Body of pancreas (tissue), 4 donors: Measurements from ENCODE around the gene NTRK2. TPM values are rescaled to one million over a fixed set of nuclear protein-coding genes. Genes with fewer than 3 reads are reported as not detected.

Experiments
- ATAC-seq: fragments of 150-250 bp; one replicate; pipeline ENCODE4 v1.9.1; 2016
- DNase-seq, 4 donors: peaks; one replicate each; pipeline ENCODE4 v3.0.0-alpha.2; 2019
- H3K27ac ChIP-seq, 4 donors: fragments of 200-600 bp; sonication (generic); 1 replicate in 3 of 4; 2 replicates in 1 of 4; pipeline versions ENCODE4 v1.5.1 to v1.6.1; 2016 to 2019; ENCODE audit warnings: mild to moderate bottlenecking in 1 of 4, mixed read lengths in 1 of 4, moderate library complexity in 1 of 4
- H3K27me3 ChIP-seq, 2 donors: fragments of 200-600 bp; sonication (generic); one replicate each; pipeline ENCODE4 v1.6.0; 2016; ENCODE audit warnings: mild to moderate bottlenecking in 1 of 2
- H3K36me3 ChIP-seq, 2 donors: fragments of 200-600 bp; sonication (generic); replicated peaks in 1 of 2; 2 replicates each; pipeline ENCODE4 v1.5.1; 2016; ENCODE audit warnings: low read depth in 2 of 2; ENCODE audit not compliant: insufficient read depth in 1 of 2
- H3K4me1 ChIP-seq: fragments of 200-600 bp; sonication (generic); one replicate; pipeline ENCODE4 v1.6.0; 2016
- H3K4me3 ChIP-seq, 2 donors: fragments of 200-600 bp; sonication (generic); 1 replicate in 1 of 2; 2 replicates in 1 of 2; pipeline ENCODE4 v1.5.1; 2016 to 2019
- H3K9me3 ChIP-seq, 3 donors: fragments of 200-600 bp; sonication (generic); 1 replicate in 2 of 3; 2 replicates in 1 of 3; pipeline ENCODE4 v1.5.1; 2016
- POLR2A ChIP-seq, 3 donors: fragments of 450-650 bp; IDR thresholded peaks; one replicate each; pipeline ENCODE4 v1.6.1; 2016; ENCODE audit warnings: antibody characterized with exemption in 3 of 3, mild to moderate bottlenecking in 2 of 3
- WGBS, 2 donors: methylation state at CpG; one replicate each; pipeline ENCODE4 v1.1.5; 2017; 5-methylcytosine and 5-hydroxymethylcytosine counted together
- intact Hi-C: fragments of 100-400 bp; cut with DNase I; formaldehyde crosslinking; loops from one replicate; pipeline ENCODE4 v1.15.1; 2023
- total RNA-seq, 2 donors: library from RNA; depleted of rRNA; stranded (reverse); fragments of >200 nt; gene quantifications; one replicate each; pipeline ENCODE4 v1.1.0, GENCODE V29; 2016
- TF ChIP-seq, protein P1 (sequence below), 7 experiments: fragments of 450-650 bp in 4 of 7; fragments of 200-600 bp in 3 of 7; sonication (generic) in 3 of 7; IDR thresholded peaks; one replicate each; pipeline ENCODE4 v1.5.1; 2016 to 2019; ENCODE audit warnings: antibody characterized with exemption in 7 of 7

Gene NTRK2
- total RNA-seq, 2 donors from 2014 or later = 20.5 to 37.9 TPM

DNA sequence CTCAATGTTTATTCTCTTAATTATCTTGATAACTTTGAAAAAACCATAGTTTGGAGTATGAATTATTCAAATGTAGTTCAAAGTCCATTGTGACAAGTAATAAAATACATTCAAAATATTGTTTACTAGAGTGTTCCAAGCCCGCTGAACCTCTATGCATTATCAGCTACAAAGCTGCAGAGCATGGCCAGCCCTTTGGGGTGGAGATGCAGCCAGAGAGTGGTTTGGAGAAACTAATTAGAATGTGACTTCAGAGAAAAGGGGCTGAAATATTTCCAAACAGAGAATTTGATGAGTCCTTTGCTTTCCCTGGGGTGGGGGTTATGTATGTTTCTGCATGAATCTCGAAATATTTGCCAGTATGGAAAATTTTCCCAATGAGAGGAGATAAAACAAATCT, 211.3 kb downstream of the NTRK2 start:
- H3K36me3 ChIP-seq = no peaks in the 10 kb centered on the region
- no peak overlapping the region for H3K27ac ChIP-seq
- no peaks in the 10 kb centered on the region for H3K27me3 ChIP-seq
- ATAC-seq = no peak
- TF ChIP-seq POLR2A (IDR thresholded peaks at IDR 0.05) = no peak
- TF ChIP-seq, protein P1, sequence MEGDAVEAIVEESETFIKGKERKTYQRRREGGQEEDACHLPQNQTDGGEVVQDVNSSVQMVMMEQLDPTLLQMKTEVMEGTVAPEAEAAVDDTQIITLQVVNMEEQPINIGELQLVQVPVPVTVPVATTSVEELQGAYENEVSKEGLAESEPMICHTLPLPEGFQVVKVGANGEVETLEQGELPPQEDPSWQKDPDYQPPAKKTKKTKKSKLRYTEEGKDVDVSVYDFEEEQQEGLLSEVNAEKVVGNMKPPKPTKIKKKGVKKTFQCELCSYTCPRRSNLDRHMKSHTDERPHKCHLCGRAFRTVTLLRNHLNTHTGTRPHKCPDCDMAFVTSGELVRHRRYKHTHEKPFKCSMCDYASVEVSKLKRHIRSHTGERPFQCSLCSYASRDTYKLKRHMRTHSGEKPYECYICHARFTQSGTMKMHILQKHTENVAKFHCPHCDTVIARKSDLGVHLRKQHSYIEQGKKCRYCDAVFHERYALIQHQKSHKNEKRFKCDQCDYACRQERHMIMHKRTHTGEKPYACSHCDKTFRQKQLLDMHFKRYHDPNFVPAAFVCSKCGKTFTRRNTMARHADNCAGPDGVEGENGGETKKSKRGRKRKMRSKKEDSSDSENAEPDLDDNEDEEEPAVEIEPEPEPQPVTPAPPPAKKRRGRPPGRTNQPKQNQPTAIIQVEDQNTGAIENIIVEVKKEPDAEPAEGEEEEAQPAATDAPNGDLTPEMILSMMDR (IDR thresholded peaks at IDR 0.05) = no peak
- H3K9me3 ChIP-seq = no peaks in the 10 kb centered on the region
- no peak for DNase-seq
- intact Hi-C loops = no loop called here
- no peak overlapping the region for H3K4me3 ChIP-seq
- no peaks in the 10 kb centered on the region for H3K4me1 ChIP-seq
- 47 to 55% methylated on average over 2 of the region's 2 CpGs for WGBS, 2 donors

DNA sequence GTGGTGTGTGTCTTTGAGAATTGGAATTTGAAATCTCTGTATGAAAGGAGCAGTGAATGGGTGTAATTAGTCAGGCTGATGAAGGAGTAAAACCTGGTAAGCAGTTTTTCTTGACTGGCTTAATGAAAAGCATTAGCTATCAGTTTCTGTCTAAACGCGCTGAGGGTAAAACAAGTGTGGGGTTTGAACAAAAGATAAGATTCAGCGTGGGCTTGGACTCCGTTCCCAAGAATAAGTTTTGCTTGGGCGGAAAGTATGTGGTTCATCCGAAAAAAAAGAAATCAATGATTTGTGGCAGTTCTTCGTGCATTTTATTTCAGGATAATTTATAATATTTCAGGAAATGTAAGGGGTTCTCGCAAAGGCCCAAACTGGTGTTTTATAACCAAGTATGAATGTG, 217.3 kb downstream of the NTRK2 start:
- WGBS, 2 donors = 70 to 79% methylated on average over 8 of the region's 8 CpGs

DNA sequence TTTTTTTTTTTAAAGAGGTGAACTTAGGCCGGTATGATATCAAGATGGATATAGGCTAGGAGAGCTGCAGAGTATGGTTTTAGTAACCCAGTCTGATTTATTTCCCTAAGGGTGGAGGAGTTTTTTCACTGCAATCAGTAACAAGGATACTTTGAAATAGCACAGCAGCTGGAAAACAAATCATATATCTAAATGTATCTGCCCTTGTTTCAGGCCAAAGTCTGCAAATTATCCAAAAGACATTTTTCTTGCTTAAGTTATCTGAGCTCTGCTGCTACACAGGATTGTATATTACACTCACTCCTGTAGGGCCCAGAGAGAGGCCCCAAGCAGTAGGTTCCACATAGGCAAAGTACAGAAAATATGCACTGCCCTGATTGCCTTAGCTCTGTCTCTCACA, 222.4 kb downstream of the NTRK2 start:
- no peaks in the 10 kb centered on the region for H3K9me3 ChIP-seq
- no peak overlapping the region for H3K27ac ChIP-seq
- 52 to 83% methylated on average over 1 of the region's 1 CpG for WGBS, 2 donors
- no peaks in the 10 kb centered on the region for H3K36me3 ChIP-seq
- no peak for DNase-seq
- H3K27me3 ChIP-seq = no peaks in the 10 kb centered on the region
- no peaks in the 10 kb centered on the region for H3K4me1 ChIP-seq
- no peak overlapping the region for H3K4me3 ChIP-seq
- intact Hi-C loops = no loop called here
- TF ChIP-seq, protein P1 (IDR thresholded peaks at IDR 0.05) = no peak
- TF ChIP-seq POLR2A (IDR thresholded peaks at IDR 0.05) = no peak
- ATAC-seq = no peak

More for the DNA sequence above, 217.3 kb downstream of the NTRK2 start:
- Histone ChIP-seq H3K9me3 (no peaks in the 10 kb centered on the region), H3K4me3 (no peak overlapping the region), H3K36me3 (no peaks in the 10 kb centered on the region), H3K27me3 (no peaks in the 10 kb centered on the region), H3K27ac (no peak overlapping the region), H3K4me1 (no peaks in the 10 kb centered on the region)
- DNase-seq (no peak), ATAC-seq (no peak)
- intact Hi-C loops = no loop called here
- no peak for TF ChIP-seq POLR2A (IDR thresholded peaks at IDR 0.05)
- TF ChIP-seq, protein P1 (IDR thresholded peaks at IDR 0.05) = no peak

DNA sequence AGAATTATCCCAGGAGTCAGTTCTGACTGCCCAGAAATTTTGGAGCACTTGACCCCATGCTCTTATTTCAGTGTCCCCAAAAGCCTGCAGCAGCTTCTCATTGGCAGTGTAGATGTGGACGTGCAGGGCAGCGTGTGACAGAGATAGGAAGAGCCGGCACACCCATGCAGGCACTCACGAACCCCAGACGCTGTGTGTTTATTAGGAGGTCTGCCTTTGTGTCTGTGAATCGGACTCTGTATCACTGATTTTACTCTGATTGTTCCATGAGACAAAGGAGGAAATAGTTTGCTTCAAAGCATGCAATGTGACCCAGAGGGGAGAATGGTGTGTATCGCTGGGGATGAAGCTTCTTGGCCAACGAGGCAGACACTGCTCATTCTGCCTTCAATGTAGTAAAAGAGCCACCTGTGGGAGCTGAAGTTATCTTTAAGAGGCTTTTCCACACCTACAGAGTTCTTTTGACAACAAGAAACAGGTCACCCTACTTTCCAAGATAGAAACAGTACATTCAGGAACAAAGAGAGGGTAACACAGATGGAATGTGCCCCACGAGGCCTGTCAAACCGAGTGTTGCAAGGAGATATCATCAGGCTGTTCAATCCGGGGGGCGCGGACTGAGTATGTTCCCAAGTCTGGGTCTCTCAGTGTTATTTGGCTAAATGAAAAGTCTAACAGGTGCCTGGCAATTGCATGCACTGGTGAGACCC, 224.0 kb downstream of the NTRK2 start:
- ATAC-seq (no peak), DNase-seq (no peak)
- no peaks in the 10 kb centered on the region for H3K9me3 ChIP-seq
- H3K4me3 ChIP-seq = no peak overlapping the region
- intact Hi-C loops = no loop called here
- H3K27ac ChIP-seq = no peak overlapping the region
- WGBS, 2 donors = 68 to 69% methylated on average over 13 of the region's 13 CpGs
- H3K36me3 ChIP-seq = no peaks in the 10 kb centered on the region
- no peaks in the 10 kb centered on the region for H3K4me1 ChIP-seq
- H3K27me3 ChIP-seq = no peaks in the 10 kb centered on the region
- TF ChIP-seq POLR2A (IDR thresholded peaks at IDR 0.05) = no peak
- TF ChIP-seq, protein P1 (IDR thresholded peaks at IDR 0.05) = no peak

DNA sequence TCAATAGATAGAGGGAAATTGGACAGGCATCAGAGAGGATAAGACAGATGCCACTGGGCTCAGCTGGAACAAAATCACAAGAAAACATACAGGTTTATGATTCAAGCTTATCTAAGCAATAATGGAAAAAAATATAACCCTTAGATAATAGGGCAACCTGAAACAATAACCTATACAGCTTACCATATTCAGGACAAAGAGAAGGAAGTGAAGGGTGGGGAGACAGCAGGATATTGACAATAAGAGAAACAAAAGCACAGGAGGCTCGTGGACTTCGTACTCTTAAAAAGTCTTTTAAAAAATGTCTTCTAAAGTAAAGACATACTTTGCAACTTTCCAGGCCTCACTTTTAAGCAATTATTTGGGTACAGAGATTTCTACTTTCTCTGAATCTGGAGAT, 225.3 kb downstream of the NTRK2 start:
- intact Hi-C loops = no loop called here
- no peak overlapping the region for H3K27ac ChIP-seq
- 74 to 80% methylated on average over 2 of the region's 2 CpGs for WGBS, 2 donors
- H3K36me3 ChIP-seq = no peaks in the 10 kb centered on the region
- H3K9me3 ChIP-seq = no peaks in the 10 kb centered on the region
- TF ChIP-seq, protein P1 (IDR thresholded peaks at IDR 0.05) = no peak
- TF ChIP-seq POLR2A (IDR thresholded peaks at IDR 0.05) = no peak
- no peaks in the 10 kb centered on the region for H3K27me3 ChIP-seq
- no peak for DNase-seq
- H3K4me1 ChIP-seq = no peaks in the 10 kb centered on the region
- no peak overlapping the region for H3K4me3 ChIP-seq
- no peak for ATAC-seq
